Measurements from ENCODE around the gene SYNE2. TPM values are rescaled to one million over a fixed set of nuclear protein-coding genes. Genes with fewer than 3 reads are reported as not detected.

The SYNE2 gene
- total and polyA plus RNA-seq, 2 of the 8 experiments (the other 6 are each of a cell fraction or from before 2014, with no cell fraction given) = 32.6 to 46.1 TPM

DNA sequence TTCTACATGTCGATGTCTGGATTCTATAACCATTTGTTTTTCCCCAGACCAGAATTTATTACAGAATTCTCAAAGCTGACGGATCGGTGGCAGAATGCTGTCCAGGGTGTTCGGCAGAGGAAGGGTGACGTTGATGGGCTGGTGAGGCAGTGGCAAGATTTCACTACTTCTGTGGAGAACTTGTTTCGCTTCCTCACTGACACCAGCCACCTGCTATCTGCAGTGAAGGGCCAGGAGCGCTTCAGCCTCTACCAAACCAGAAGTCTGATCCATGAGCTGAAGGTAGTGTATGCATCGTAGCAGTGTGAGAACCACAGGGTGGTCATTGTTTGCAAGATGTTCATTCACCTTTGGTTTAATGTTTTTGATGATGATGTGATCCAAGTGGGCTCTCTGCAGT lies 317.4 kb downstream of the SYNE2 start:
- no peak overlapping the region for H3K9ac ChIP-seq (replicated peaks in 1 of 4; ENCODE audit: extremely low read depth in 1 of 4, low read depth in 3 of 4, low read length in 3 of 4)
- no peak overlapping the region for H2BK20ac ChIP-seq (ENCODE audit: low read length)
- H3K14ac ChIP-seq (ENCODE audit: insufficient read length) = no peak overlapping the region
- no peak overlapping the region for H4K5ac ChIP-seq (ENCODE audit: insufficient read length, low read depth, low read length)
- H2AK5ac ChIP-seq (ENCODE audit: low read depth, low read length) = no peak overlapping the region
- no peaks in the 10 kb centered on the region for H3K79me2 ChIP-seq (ENCODE audit: control insufficient read depth in 1 of 2, insufficient read depth in 2 of 2, low read length in 2 of 2)
- H3K23me2 ChIP-seq (ENCODE audit: low read depth, low read length) = no peaks in the 10 kb centered on the region
- 92% methylated on average over 8 of the region's 8 CpGs; no CpG with 5 or more reads in 1 of the 2 experiments for WGBS, 2 experiments (ENCODE audit: extremely low coverage in 1 of 2, insufficient coverage in 1 of 2, insufficient read length in 1 of 2, insufficient replicate concordance in 2 of 2, low coverage in 1 of 2, low lambda C conversion rate in 2 of 2, missing lambda C conversion rate in 1 of 2)
- H4K8ac ChIP-seq (ENCODE audit: extremely low read depth, insufficient read depth, low read length) = no peak overlapping the region
- no peak overlapping the region for H2BK15ac ChIP-seq (ENCODE audit: low read length)
- peaks cover 0 to 30% (median 8%) of the 10 kb centered on the region in 4 experiments; a peak in 5 of 8 replicates for H3K36me3 ChIP-seq (ENCODE audit: control insufficient read depth in 2 of 4, insufficient read depth in 4 of 4, low read length in 3 of 4)
- ChIA-PET POLR2A (ENCODE audit: partially characterized antibody) (no interaction called here), CTCF (ENCODE audit: partially characterized antibody) (no interaction called here)
- no peaks in the 10 kb centered on the region for H3K9me3 ChIP-seq (ENCODE audit: insufficient read depth in 2 of 2, low read depth in 1 of 2, low read length in 1 of 2)
- no peaks in the 10 kb centered on the region for H4K20me1 ChIP-seq (replicated peaks in 1 of 2; ENCODE audit: control insufficient read depth in 1 of 2, insufficient read depth in 2 of 2, low read length in 2 of 2)
- H3K23ac ChIP-seq (ENCODE audit: insufficient read length) = no peak overlapping the region
- H3K4me2 ChIP-seq (ENCODE audit: insufficient read depth in 1 of 2, low read depth in 2 of 2, low read length in 2 of 2) = no peak overlapping the region
- FAIRE-seq (no peak), DNase-seq (ENCODE audit: low read depth in 1 of 2, low spot score in 2 of 2) (no peak)
- no peaks in the 10 kb centered on the region for H3K27me3 ChIP-seq (replicated peaks in 1 of 4; ENCODE audit: control insufficient read depth in 3 of 4, extremely low read depth in 1 of 4, insufficient read depth in 3 of 4, low read length in 3 of 4)
- H2BK5ac ChIP-seq (ENCODE audit: low read depth, low read length) = no peak overlapping the region
- no peak overlapping the region for H2BK120ac ChIP-seq (replicated peaks; ENCODE audit: low read depth, low read length)
- no peak overlapping the region for H3K27ac ChIP-seq (ENCODE audit: low read depth, low read length)
- no peak overlapping the region for H3K56ac ChIP-seq (replicated peaks; ENCODE audit: insufficient read length, low read depth, low read length)
- H4K91ac ChIP-seq (replicated peaks; ENCODE audit: insufficient read length, low read length) = no peak overlapping the region
- no peak overlapping the region for H2AFZ ChIP-seq (ENCODE audit: low read length)
- H3K4me3 ChIP-seq (ENCODE audit: extremely low read depth in 1 of 4, insufficient read depth in 2 of 4, low read depth in 3 of 4, low read length in 4 of 4) = no peak overlapping the region
- no peak overlapping the region for H2BK12ac ChIP-seq (ENCODE audit: low read depth, low read length)
- H3K4me1 ChIP-seq (replicated peaks in 1 of 4; ENCODE audit: control insufficient read depth in 3 of 4, insufficient read depth in 4 of 4, low read length in 3 of 4) = no peaks in the 10 kb centered on the region
- no peaks in the 10 kb centered on the region for H3K79me1 ChIP-seq (ENCODE audit: low read depth, low read length)
- H3K4ac ChIP-seq (replicated peaks; ENCODE audit: insufficient read length, low read depth, low read length) = no peak overlapping the region
- no peak for TF ChIP-seq SRF (IDR thresholded peaks at IDR 0.05; ENCODE audit: low read depth, low read length)
- TF ChIP-seq ASH2L (IDR thresholded peaks at IDR 0.05; ENCODE audit: low read length) = no peak
- TF ChIP-seq CEBPB (IDR thresholded peaks at IDR 0.05; ENCODE audit: low read depth, low read length) = no peak
- no peak for TF ChIP-seq KDM5A (IDR thresholded peaks at IDR 0.05; ENCODE audit: low read length)
- TF ChIP-seq GTF2F1 (IDR thresholded peaks at IDR 0.05; ENCODE audit: borderline replicate concordance, low read depth, low read length) = no peak
- no peak for TF ChIP-seq CTBP2 (IDR thresholded peaks at IDR 0.05; ENCODE audit: borderline replicate concordance, insufficient read depth, insufficient read length, low read length)
- no peak for TF ChIP-seq CHD1 (IDR thresholded peaks at IDR 0.05; ENCODE audit: low read depth, low read length)
- TF ChIP-seq BACH1 (IDR thresholded peaks at IDR 0.05; ENCODE audit: low read length) = no peak
- no peak for TF ChIP-seq YY1 (IDR thresholded peaks at IDR 0.05; ENCODE audit: low read depth, low read length)
- TF ChIP-seq, protein P1, sequence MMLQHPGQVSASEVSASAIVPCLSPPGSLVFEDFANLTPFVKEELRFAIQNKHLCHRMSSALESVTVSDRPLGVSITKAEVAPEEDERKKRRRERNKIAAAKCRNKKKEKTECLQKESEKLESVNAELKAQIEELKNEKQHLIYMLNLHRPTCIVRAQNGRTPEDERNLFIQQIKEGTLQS (IDR thresholded peaks at IDR 0.05; ENCODE audit: insufficient read depth, low read depth, low read length) = no peak
- TF ChIP-seq CHD2 (IDR thresholded peaks at IDR 0.05; ENCODE audit: low read length) = no peak
- no peak overlapping the region for H3K18ac ChIP-seq (ENCODE audit: extremely low read depth, low read length)

All from H1 (cell line).